NCI-H1694 treated with DMSO at 0.1 percent for 48 hours (cell line): Measurements from ENCODE around the gene TMEM236.
A peak's percentile ranks its signal among the peaks of the same experiment; 100 is the strongest.

Source experiments
- DNase-seq: peaks from one replicate; lab custom pipeline; 2025; lab: John Stamatoyannopoulos, UW

Gene TMEM236

GRCh38 chr10:17740668-17741067 is 11.3 kb upstream of the TMEM236 start:
- no peak for DNase-seq

- no peak for DNase-seq
Measured at GRCh38 chr10:17742918-17743317, 9.1 kb upstream of the TMEM236 start.

- DNase-seq, result no peak
Measured at GRCh38 chr10:17743437-17743836, 8.6 kb upstream of the TMEM236 start.

GRCh38 chr10:17744341-17744861 is 7.6 kb upstream of the TMEM236 start:
- DNase-seq, result no peak

- DNase-seq, result no peak
Measured at GRCh38 chr10:17747883-17748550, 4.0 kb upstream of the TMEM236 start.

GRCh38 chr10:17749890-17750289 is 2.1 kb upstream of the TMEM236 start:
- DNase-seq, result no peak

GRCh38 chr10:17756557-17757217 is 4.7 kb downstream of the TMEM236 start:
- no peak for DNase-seq

GRCh38 chr10:17758200-17758599 is 6.2 kb downstream of the TMEM236 start:
- no peak for DNase-seq

- no peak for DNase-seq
Measured at GRCh38 chr10:17758896-17759295, 6.9 kb downstream of the TMEM236 start.

GRCh38 chr10:17764142-17764541 is 12.1 kb downstream of the TMEM236 start:
- DNase-seq, result no peak

- DNase-seq, result no peak
Measured at GRCh38 chr10:17765602-17766001, 13.6 kb downstream of the TMEM236 start.

GRCh38 chr10:17766731-17767130 is 14.7 kb downstream of the TMEM236 start:
- no peak for DNase-seq

GRCh38 chr10:17768496-17768895 is 16.5 kb downstream of the TMEM236 start:
- DNase-seq, result no peak

GRCh38 chr10:17768957-17769356 is 17.0 kb downstream of the TMEM236 start:
- DNase-seq, result no peak

- no peak for DNase-seq
Measured at GRCh38 chr10:17771017-17771416, 19.0 kb downstream of the TMEM236 start.

GRCh38 chr10:17779784-17780183 is 27.8 kb downstream of the TMEM236 start:
- no peak for DNase-seq

- DNase-seq, result no peak
Measured at GRCh38 chr10:17780727-17781126, 28.7 kb downstream of the TMEM236 start.

GRCh38 chr10:17781856-17782255 is 29.9 kb downstream of the TMEM236 start:
- no peak for DNase-seq

- DNase-seq, result peak; percentile 56
Measured at GRCh38 chr10:17782921-17783665, 31.1 kb downstream of the TMEM236 start.

GRCh38 chr10:17783751-17784150 is 31.8 kb downstream of the TMEM236 start:
- DNase-seq, result no peak

GRCh38 chr10:17784688-17785087 is 32.7 kb downstream of the TMEM236 start:
- peak; percentile 48 for DNase-seq

- no peak for DNase-seq
Measured at GRCh38 chr10:17785276-17785930, 33.4 kb downstream of the TMEM236 start.
